ENCODE measurements around the gene FRS3.
"Not testable (repeated sequence)": the region's sequence is repeated elsewhere in the genome, so short reads cannot be mapped to it uniquely, and the experiment has no call there.

The FRS3 gene

DNA sequence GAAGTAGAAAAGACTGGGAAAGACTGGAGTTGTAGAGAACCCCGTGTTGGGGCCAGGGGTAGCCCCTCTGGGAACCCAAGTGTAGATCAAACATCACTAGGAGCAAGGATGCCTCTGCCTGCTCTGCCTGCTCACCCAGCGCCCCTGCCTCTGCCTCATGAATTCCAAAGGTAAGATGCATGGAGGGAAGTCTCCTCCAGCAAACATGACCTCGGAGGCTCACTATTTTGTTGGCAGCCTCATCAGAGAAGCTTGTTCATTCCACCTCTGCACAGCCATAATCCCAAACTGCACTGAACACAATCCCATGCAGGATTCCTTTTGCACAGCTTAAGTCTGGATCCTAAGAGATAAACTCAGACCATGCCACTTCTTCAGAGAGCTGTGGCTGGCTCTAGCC is 4.9 kb downstream of the FRS3 start:
- in situ Hi-C loops (cut with MboI; ENCODE audit: low pct_unique_long_range_greater_than_20kb, low sequenced_read_pairs): no loop called here
- no peak for DNase-seq

DNA sequence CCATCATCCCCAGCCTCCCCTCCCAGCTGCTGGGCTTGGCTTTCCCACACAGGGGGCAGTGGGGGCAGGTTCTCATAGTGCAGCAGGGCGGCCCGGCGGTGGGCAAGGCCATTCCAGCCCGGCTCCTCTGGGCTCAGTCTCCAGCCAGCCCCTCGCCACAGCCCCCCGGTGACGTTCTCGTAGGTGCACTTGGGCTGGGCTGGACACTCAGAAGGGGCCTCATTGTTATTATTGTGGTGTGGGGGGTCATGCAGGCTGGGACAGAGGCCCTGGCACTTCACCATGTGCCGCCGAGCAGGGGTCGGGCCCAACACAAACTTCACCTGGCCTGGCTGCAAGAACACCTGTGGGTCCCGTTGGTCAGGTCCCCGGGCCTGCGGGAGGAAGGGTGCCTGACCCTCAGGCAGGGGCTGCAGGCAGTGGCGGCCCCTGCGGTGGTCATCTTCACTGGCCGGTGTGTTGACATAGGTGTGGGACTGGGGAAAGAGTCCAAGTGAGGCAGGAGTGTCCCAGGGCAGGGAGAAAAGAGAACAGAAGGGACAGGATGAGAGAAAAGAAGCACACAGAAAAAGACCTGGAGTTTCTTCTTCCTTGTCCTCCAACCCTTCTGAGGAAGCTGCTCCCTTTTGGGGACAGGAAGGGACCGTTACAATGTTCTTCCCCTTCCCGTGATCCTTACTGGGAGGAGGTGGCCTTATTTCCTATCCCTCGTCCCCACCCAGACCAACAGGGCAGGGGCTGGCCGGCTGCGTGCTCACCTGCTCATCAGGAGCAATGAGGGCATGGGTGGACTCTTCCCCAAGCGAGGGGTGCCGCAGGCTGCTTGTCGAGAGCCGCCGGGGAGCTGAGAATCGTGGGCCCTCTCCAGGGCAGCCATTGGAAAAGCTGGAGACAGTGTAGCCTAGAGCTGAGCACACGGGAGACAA is 8.4 kb downstream of the FRS3 start:
- in situ Hi-C loops (cut with MboI; ENCODE audit: low pct_unique_long_range_greater_than_20kb, low sequenced_read_pairs): no loop called here
- no peak for DNase-seq

DNA sequence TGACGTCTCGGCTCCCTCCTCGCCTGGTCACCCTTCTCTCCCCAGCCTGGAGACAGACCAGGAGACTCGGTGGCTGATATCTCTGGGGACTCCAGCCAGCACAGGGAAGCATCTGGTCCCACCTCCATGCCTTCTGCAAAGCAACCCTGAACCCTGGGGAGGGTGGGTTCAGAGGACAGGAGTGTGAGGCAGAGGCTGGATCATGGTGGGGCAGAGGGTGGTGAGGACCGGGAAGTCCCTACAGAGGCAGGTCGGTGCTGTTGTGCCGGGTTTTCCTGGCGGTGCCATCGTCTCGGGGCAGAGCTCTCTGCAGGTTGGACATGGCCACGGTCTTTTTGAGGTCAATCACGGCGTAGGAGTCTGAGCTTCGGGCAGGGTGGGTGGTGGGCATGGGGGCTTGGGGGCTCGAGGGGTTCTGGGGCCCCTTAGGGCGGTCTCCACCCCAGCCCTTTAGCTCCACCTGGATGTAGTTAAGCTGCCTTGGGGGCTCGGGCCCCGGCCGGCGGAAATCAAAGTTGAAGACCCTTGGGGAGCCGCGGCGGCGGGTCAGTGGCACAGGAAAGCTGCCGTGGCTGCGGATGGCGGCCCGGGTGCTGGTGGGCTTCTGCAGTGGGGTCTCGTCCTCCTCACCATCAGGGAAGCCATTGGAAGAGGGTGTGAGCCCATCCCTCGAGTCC is 9.2 kb downstream of the FRS3 start:
- in situ Hi-C loops (cut with MboI; ENCODE audit: low pct_unique_long_range_greater_than_20kb, low sequenced_read_pairs): no loop called here
- DNase-seq: no peak

DNA sequence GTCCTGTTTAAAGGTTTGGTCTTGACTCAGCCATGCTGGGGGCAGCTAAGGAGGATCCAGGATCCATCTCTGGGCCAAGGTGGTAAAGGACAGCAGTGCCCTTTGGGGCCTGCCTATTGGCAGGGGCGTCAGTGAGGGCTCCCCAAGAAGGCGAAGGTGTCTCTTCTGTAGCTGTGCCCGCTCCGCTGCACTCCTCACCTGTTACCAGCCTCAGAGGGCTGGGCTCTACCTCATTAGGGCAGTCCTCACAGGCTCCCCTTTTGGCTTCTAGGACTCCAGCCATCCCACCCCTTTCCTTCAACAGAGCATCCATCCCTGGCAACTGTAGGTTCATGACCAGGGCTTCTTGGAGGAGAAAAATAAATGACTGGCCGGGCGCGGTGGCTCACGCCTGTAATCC is 10.3 kb downstream of the FRS3 start:
- in situ Hi-C loops (cut with MboI; ENCODE audit: low pct_unique_long_range_greater_than_20kb, low sequenced_read_pairs): no loop called here
- DNase-seq: no peak

DNA sequence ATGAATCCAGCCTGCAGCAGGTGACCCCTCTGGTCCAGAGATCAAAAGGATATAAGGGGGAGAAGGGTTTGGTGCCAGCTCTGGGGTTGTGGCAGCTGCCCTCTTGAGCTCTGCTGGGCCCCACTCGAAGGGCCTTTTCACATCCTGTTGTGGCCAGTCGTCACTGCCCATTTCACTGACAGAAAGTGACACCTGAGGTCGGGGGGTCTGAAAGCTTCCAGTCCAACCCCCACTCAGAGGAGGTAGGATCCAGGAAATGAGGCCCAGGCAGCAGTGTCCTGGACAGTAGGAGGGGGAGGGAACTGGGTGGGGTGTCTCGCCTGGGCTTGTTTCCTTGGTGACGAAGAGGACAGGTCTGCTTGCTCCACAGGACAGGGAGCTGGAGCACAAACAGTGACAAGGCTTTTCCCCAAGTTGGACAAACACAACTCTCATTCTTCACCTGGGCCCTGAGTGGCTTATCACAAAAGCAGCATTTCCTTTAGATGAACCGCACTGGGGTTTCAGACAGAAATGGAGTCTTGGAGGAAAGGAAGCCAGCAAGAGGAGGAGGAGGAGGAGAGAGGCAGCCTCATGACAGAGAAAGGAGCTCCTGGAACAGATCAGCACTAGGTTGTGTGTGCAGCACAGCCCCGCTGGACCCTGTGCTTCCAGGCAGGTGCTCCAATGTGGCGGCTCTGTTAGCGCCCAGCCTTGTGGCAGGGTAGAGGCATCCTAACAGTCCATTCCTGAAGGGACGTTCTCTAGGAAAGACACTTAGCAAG is 11.0 kb downstream of the FRS3 start:
- DNase-seq: peak; percentile 62
- in situ Hi-C loops (cut with MboI; ENCODE audit: low pct_unique_long_range_greater_than_20kb, low sequenced_read_pairs): no loop called here

DNA sequence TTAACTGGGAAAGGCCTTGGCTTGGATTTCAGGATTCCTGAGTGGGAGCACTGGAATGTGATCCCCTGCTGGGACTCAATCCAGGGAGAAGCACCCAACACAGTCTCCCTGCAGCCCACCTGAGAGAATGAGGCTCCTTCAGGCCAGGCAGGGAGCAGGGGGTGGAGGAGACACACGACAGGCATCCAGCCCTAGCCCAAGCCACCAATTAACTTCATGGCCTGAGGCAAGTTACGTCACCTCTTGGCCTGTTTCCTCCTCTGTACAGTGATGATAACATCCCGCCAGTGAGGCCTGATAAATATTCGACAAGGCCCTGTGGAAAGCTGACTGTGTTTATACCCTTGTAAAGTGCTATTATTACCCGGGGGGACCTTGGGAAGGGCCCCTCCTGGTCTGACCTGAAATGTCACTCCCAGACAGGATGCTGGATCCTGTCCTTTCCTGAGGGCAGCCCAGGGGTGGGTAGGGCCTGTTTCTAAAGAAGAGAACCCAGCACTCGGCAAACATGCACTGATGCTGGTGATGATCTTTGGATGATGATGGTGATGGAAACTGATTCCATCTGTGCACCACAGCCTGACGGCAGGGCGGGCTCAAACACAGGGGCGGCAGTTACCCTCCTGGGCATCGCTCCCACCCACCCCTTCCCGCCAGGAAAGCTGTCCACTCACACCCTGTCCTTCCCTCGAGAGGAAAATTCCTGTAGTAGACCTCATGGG is 12.4 kb downstream of the FRS3 start:
- DNase-seq: peak; percentile 66
- in situ Hi-C loops (cut with MboI; ENCODE audit: low pct_unique_long_range_greater_than_20kb, low sequenced_read_pairs): no loop called here

DNA sequence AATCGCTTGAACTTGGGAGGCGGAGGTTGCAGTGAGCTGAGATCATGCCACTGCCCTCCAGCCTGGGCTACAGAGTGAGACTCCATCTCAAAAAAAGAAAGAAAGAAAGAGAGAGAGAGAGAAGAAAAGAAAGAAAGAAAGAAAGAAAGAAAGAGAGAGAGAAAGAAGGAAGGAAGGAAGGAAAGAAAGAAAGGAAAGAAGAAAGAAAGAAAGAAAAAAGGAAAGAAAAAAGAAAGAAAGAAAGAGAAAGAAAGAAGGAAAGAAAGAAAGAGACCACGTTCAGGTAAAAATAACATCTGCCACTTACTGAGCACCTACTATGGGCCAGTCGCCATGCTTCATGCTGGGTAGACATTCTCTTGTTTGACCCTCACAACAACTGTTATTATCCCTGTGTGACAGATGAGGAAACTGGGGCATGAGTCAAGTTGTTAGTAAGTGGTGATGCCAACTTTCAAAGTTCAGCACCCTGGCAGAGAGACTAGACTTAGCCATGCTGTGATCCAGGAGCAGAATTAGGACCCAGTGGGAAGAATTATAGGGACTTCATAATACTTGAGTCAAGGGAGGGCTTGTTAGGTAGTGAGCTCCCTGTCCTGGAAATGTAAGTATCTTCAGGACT is 13.5 kb downstream of the FRS3 start:
- DNase-seq; in situ Hi-C loops (cut with MboI; ENCODE audit: low pct_unique_long_range_greater_than_20kb, low sequenced_read_pairs): not testable (repeated sequence)

DNA sequence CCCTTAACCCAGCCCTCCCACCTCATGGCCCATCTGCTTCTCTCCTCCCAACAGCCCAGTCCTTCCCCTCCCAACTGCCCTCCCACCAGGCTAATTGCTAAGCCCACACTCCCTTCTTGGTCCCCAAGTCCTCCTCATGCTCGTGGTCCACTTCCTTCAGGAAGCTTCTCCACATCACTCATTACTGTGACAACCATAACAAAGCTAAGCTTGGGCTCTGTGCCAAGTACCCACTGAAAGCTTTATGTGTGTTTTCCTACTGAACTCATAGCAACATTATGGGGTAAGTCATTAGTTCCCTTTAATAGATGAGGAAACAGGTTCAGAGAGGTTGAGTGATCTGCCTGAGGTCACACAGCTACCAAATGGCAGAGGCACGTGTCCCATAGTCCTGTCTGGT is 16.2 kb downstream of the FRS3 start:
- DNase-seq: peak; percentile 37
- in situ Hi-C loops (cut with MboI; ENCODE audit: low pct_unique_long_range_greater_than_20kb, low sequenced_read_pairs): no loop called here

DNA sequence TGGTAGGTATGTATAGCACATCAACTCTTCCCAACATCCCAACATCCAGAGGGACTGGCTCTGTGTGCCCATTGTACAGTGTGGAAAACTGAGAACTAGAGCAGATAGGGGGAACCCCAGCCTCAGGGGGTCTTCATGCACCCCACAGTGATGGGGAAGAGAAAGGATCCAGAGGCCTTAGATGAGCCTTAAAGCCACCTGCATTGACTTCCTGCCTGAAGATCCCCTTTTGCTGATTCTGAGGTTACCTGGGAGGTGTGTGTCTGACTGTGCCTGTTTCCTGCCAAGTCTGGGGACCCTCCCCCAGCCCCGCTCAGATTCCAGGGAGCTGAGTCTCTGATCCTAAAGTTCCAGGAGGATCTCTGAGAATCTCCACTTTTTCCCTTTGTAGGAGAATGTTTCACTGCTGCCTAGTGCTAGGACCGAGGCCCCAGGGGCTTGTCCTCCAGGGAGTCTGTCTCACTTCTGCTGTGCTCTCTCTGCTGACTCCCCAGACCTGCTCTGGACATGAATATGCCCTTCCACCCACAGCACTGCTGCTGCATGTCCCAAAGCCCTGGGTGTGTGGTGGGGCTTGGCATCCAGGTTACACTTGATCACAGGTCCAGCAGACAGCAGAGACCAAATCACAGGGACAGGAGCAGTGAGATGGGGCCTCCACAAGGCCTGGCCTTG is 19.7 kb downstream of the FRS3 start:
- DNase-seq: no peak
- in situ Hi-C loops (cut with MboI; ENCODE audit: low pct_unique_long_range_greater_than_20kb, low sequenced_read_pairs): no loop called here

DNA sequence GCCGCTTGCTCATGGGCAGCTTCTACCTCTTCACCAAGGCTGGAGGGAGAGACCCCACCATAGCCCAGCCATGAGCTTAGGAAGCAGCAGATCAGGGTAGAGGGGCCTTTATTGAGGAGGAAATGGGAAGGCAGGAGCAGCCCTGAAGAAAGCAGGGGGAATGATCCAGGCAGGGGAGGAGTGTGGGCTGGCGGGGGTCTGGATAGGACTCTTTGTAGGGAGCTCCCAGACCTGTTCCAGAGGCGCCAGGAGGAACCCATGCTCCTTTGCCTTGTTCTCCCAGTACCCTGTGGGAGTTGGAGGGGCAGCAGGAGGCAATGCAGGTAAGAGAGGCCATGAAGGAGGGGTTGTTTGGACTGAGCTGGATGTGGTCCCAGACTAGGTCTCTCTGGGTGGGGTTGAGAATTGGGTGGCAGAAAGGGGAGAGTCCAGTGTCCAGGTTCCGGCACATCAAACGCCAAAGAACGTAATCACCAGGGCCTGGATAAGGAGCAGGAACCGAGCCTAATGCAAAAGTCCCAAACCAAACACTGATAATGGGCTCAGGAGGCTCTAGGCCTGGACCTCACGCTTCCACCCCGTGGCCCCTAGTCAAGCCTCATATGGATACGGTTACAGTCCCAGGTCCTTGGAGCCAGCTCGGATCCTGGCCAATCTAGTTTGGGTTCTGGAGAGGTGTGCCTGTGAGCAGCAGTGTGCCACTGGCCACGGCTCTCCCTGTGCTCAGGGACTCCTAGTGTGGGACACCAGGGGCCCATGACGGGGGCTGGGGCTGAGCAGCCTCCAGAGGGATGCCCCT is 20.4 kb downstream of the FRS3 start:
- in situ Hi-C loops (cut with MboI; ENCODE audit: low pct_unique_long_range_greater_than_20kb, low sequenced_read_pairs): no loop called here

DNA sequence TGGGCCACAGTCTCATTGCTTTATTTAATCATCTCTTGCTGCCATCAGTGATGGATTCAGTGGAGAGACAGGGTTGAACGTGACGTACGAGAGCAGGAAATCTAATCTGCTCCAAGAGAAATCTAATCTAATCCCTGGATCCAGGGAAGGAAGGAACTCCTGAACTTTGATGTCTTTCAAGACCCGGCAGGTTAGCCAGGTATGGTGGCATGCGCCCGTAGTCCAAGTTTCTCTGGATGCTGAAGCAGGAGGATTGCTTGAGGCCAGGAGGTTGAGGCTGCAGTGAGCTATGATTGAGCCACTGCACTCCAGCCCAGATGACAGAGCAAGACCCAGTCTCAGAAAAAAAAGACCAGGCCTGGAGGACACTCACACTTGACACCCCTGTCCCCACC is 21.1 kb downstream of the FRS3 start:
- in situ Hi-C loops (cut with MboI; ENCODE audit: low pct_unique_long_range_greater_than_20kb, low sequenced_read_pairs): no loop called here
- DNase-seq: no peak

More for the DNA sequence above, 20.4 kb downstream of the FRS3 start:
- no peak for DNase-seq

DNA sequence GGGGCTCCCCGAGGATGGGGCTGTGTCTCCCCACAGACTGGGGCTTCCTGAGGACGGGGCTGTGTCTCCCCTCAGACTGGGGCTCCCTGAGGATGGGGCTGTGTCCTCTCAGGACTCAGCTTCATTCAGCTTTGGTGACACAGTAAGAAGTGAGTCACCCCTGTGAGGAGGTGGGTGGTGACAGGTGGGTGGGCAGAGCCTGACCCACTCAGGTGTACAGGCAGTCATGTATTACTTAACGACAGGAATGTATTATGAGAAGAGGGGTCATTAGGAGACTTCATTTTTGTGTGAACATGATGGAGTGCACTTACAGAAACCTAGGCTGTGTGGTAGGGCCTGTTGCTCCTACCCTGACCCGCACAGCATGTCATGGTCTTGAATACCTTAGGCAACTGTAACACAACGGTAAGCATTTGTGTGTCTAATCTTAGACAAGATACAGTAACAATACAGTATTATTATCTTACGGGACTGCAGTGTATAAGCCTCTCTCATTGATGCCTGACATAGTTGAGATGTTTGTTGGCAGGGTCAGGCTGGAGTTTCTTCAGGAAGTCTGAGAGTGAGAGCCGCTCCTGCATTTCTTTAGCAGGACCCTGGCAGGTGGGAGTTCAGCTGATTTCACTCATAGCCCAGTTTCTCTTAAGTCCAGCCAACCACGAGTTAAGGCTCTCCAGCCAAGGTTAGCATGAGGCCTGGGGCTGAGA is 21.6 kb downstream of the FRS3 start:
- DNase-seq: no peak

DNA sequence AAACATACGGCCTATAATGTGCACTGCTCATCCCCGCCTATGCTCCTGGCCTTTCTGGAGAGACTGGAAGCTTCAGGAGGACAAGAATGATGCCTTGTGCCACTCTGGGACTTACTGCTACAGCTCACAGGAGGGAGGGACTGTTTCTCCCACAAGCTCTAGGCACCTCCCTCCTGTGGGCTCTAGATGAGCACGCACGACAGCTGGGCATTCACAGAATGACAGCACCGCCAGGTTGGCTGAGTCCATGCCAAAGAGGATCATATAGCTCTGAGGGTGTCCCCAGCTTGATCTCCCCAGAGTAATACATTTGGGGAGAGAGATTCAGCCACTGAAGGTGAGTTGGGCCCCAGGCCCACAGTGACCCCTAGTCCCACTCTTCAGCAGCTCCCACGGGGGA is 22.4 kb downstream of the FRS3 start:
- in situ Hi-C loops (cut with MboI; ENCODE audit: low pct_unique_long_range_greater_than_20kb, low sequenced_read_pairs): no loop called here
- DNase-seq: no peak

More for the DNA sequence above, 21.6 kb downstream of the FRS3 start:
- in situ Hi-C loops (cut with MboI; ENCODE audit: low pct_unique_long_range_greater_than_20kb, low sequenced_read_pairs): no loop called here

DNA sequence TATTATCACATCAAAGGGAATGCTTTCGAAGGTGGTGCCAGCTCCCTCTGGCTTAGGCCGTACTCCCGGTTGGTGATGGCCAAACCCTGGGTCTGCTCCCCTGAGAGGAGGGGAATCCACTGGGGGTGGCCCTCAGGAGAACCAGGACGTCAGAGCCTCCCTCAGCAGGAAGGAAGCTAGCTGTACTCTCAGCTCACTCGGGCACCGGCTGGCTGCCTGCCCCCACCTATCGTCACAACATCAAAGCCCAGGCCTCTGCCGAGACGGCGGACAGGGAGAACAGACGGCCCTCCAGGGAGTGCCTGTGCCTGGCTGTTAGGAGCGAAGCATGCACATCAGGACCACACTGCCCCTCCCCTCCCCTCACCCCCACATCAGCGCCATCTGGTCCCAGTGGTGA is 23.3 kb downstream of the FRS3 start:
- DNase-seq: no peak
- in situ Hi-C loops (cut with MboI; ENCODE audit: low pct_unique_long_range_greater_than_20kb, low sequenced_read_pairs): no loop called here

DNA sequence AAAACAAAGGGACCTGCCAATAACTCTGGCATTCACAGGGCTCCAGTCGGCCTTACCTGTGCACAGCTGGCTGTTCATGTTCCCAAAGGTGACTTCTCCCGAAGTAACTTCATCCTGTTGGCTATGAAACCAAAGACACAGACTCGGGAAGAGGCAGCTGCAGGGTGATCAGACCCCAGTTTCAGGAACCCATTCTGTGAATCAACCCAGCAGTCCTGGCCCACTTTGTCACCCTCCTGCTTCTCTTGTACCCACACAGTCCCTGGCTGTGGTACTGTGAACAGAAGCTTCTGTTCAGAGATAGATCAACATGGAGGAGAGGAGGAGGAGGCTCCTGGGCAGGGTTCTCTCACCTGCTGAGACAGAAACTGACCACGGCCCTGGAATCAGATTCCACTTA is 23.8 kb downstream of the FRS3 start:
- in situ Hi-C loops (cut with MboI; ENCODE audit: low pct_unique_long_range_greater_than_20kb, low sequenced_read_pairs): no loop called here
- DNase-seq: no peak

DNA sequence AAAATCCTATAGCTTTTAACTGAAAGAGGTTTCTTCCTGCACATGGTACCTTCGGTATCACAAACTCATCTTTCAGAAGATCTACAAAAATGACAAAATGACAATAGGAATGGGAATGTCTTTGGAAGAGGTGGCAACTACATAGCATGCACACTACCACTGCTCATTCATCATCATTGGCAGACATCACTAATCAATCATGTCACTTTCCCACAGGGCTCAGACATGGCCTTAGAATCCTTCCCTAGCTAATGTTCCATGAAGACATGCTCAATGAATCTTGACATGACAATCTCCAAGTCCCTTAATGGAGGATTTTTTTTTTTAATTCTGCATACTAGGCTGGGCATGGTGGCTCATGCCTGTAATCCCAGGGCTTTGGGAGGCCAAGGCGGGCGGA is 29.3 kb downstream of the FRS3 start:
- in situ Hi-C loops (cut with MboI; ENCODE audit: low pct_unique_long_range_greater_than_20kb, low sequenced_read_pairs): no loop called here

DNA sequence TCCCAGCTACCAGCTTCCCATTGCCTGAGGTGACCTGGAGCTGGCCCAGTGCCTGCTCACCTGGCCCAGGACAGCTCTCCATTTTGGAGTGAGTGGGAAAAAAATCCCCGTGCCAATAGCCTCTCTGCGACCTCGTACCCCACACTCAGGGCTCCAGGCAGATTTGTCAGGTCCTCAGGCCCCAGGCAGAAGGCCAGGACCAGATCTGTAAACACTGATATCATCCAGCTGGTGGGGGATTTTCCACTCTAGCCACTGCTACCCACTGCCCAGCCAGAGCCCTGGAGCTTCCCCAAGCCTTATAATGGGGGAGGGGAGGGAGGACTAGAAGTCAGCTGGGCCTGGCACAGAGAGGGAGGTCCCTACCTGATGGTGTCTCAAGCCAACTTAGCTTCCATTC is 31.2 kb downstream of the FRS3 start:
- DNase-seq: no peak
- in situ Hi-C loops (cut with MboI; ENCODE audit: low pct_unique_long_range_greater_than_20kb, low sequenced_read_pairs): no loop called here

More for the DNA sequence above, 29.3 kb downstream of the FRS3 start:
- no peak for DNase-seq

Data from KBM-7 (cell line).